NK-92 treated with Interleukin-12 subunit alpha and Interleukin-12 subunit beta, amount 100 ng/mL, for 24 hours (cell line): ENCODE results near the gene EID2B.

Source experiments
- DNase-seq: peaks from one replicate; lab custom pipeline; 2025; lab: John Stamatoyannopoulos, UW

The EID2B gene

GRCh38 chr19:39498798-39499642, 33.6 kb downstream of the EID2B start, which contains the start of gene DLL3:
TSS of gene DLL3 (plus strand) at chr19:39498947. CDS start at chr19:39498975, 28 bp downstream.
- no peak for DNase-seq

DNA sequence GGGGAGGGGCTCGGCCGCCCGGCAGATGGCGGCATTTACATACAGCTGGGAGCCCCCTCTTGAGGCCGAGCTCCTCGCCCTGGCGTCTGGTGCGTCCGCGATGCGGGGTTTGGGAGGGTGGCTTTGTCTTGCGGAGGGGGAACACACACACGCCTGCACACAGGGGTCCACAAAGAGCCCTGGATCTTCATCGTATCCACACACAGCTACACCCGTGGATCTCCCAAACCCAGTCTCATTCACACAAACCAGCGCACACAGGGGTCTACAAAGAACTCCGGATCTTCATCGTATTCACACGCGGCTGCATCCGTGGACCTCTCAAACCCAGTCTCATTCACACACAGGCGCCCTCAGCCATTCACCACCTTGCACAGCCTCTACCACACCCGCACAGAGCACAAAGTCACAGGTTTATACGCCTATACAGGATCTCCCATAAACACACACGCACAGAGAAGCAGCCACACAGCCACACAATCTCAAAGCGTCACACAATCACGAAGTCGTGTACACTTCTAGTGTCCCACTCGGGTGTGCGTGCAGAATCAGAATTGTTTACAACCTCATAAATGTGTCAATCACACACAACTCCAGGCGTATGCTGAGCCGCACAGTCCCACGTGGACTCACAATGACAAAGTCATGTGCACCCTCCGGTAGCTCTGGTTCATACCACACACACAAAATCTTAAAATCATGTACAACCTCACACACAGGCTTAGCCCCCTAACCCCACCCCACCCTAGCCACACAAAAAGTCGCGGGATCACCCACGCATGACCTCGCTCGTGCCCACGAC, 34.5 kb downstream of the EID2B start:
- no peak for DNase-seq

- no peak for DNase-seq
These were observed 35.0 kb downstream of the EID2B start for GRCh38 chr19:39497701-39497995.

GRCh38 chr19:39496063-39496462, 36.6 kb downstream of the EID2B start:
- DNase-seq, result no peak

DNA sequence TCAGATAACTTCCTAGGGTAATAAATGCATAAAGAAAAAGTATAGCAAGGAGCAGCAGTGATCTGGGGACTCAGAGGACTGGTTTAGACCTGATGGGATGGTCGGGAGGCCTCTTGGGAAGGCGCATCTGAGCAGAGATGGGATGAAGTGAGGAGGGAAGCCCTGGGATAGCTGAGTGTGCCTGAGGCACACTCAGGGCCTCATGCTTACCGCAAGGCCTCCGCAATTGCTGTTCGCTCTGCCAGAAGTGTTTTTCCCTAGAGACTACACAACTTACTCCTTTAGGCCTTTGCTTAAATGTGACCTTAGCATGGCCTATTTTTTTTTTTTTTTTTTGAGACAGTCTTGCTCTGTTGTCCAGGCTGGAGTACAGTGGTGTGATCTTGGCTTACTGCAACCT, 38.0 kb downstream of the EID2B start:
- DNase-seq, result no peak

DNA sequence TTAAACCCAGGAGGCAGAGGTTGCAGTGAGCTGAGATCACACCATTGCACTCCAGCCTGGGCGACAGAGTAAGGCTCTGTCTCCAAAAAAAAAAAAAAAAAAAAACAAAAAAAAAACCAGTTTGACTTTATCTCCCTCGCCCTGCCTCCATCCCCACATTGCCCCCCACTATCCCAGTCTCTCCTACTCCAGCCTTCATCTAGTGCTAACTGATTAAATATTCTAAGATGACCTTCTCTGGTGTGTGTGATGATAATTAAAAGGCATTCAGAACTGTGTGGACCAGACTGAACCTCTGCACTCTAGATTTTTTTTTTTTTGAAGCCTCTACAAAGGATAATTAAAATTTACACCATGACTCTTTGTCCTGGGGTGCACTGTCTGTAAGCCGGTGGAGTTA, 39.9 kb downstream of the EID2B start:
- no peak for DNase-seq

DNA sequence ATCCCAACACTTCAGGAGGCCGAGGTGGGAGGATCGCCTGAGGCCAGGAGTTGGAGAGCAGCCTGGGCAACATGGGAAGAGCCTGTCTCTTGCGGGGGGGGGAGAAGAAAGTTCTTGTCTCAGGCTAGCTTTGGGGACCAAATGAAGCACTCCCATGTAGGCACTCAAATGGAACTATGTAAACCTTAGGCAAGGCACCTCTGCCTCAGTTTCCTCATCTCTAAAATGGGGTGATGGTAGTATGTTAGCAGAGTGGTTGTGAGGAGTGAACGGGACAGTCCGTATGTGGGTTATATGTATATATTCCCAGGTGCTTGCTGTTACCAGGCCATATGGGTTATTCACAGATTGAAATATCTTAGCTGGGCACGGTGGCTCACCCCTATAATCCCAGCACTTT, 40.4 kb downstream of the EID2B start:
- DNase-seq, result no peak

GRCh38 chr19:39489756-39490155, 42.9 kb downstream of the EID2B start:
- DNase-seq, result no peak

- DNase-seq, result no peak
These were observed 49.5 kb downstream of the EID2B start for GRCh38 chr19:39483141-39483540.

- DNase-seq, result no peak
These were observed 51.0 kb downstream of the EID2B start for GRCh38 chr19:39481676-39482075.

DNA sequence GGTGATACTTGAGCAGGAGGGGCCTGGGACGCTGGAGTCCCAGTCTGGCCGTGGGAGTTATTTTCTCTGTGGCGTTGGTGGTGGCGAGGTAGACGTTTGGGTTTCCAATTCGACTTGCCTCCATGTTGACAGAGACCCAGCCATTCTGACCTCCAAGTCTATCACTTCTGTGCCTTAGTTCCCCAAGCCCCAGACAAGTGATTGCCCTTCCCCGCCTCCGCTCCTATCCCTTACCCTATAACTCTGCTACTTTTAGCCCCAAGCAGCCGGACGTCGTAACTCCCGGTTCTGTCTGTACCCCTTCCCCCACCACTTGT, 51.5 kb downstream of the EID2B start:
- no peak for DNase-seq
